ENCODE measurements around the gene CHIC2.

DNA sequence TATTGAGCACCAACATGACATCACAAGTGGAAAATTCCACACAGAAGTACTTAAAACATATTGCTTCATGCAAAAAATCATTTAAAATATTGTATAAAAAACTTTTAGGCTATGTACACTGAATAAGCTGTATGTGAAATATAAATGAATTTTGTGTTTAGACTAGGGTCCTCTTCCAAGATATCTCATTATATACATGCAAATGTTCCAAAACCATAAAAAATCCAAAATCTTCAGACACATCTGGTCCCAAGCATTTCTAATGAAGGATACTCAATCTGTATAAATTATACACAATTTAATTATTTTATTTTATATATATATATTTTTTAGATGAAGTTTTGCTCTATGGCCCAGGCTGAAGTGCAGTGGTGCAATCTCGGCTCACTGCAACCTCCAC is 25.5 kb upstream of the CHIC2 start:
- TF ChIP-seq EZH2 (IDR thresholded peaks at IDR 0.05; ENCODE audit: insufficient read depth, poor library complexity, severe bottlenecking) (no peak), EZH2phosphoT487 (IDR thresholded peaks at IDR 0.05; ENCODE audit: insufficient read depth, low read depth) (no peak)

Data from GM23248 (cell line).